Aorta (tissue), 5 donors: ENCODE data around the gene RESP18. TPM values are rescaled to one million over a fixed set of nuclear protein-coding genes. Genes with fewer than 3 reads are reported as not detected.

Source experiments
- ATAC-seq: fragments of 200-7000 bp; cut with Tn5 transposase; one replicate; pipeline ENCODE4 v1.9.1; 2022; ENCODE audit warnings: moderate library complexity; ENCODE audit not compliant: low FRiP score
- DNase-seq, 2 donors: peaks; one replicate each; pipeline ENCODE4 v3.0.0-alpha.2; 2020
- H3K27ac ChIP-seq, 2 donors: one replicate each; pipeline ENCODE4 v1.5.1; 2013; ENCODE audit warnings: low read length in 2 of 2, mild to moderate bottlenecking in 2 of 2, moderate library complexity in 2 of 2, control low read depth in 1 of 2, inconsistent platforms in 1 of 2, low read depth in 1 of 2
- H3K27me3 ChIP-seq, 2 donors: one replicate each; pipeline ENCODE4 v1.6.1; 2013; ENCODE audit warnings: control low read depth in 1 of 2, low read length in 1 of 2, mild to moderate bottlenecking in 1 of 2, moderate library complexity in 1 of 2; ENCODE audit not compliant: insufficient read depth in 2 of 2, control insufficient read depth in 1 of 2
- H3K36me3 ChIP-seq, 2 donors: one replicate each; pipeline ENCODE4 v1.6.1; 2013; ENCODE audit warnings: control low read depth in 1 of 2, low read length in 1 of 2, mild to moderate bottlenecking in 1 of 2; ENCODE audit not compliant: insufficient read depth in 2 of 2, control insufficient read depth in 1 of 2
- H3K4me1 ChIP-seq, 2 donors: one replicate each; pipeline ENCODE4 v1.6.1; 2013; ENCODE audit warnings: low read length in 2 of 2, control low read depth in 1 of 2, mild to moderate bottlenecking in 1 of 2, moderate library complexity in 1 of 2; ENCODE audit not compliant: insufficient read depth in 2 of 2, control insufficient read depth in 1 of 2
- H3K4me3 ChIP-seq, 2 donors: one replicate each; pipeline ENCODE4 v1.5.1; 2013; ENCODE audit warnings: low read length in 2 of 2, control low read depth in 1 of 2, mild to moderate bottlenecking in 1 of 2
- H3K9me3 ChIP-seq: one replicate; pipeline ENCODE4 v1.6.1; 2013; ENCODE audit warnings: mild to moderate bottlenecking, low read length; ENCODE audit not compliant: control insufficient read depth
- WGBS, 2 donors: extraction: QIAGEN DNeasy Blood & Tissue Kit; methylation state at CpG; one replicate each; pipeline ENCODE4 v1.1.7; 2013; 5-methylcytosine and 5-hydroxymethylcytosine counted together
- intact Hi-C, 2 donors: fragments of 100-400 bp; cut with DNase I; formaldehyde crosslinking; loops; one replicate each; pipeline versions ENCODE4 v1.14.2 to v1.15.0; 2022
- microRNA-seq, 2 donors: library from miRNA; unstranded; fragments of <30 nt; microRNA quantifications; one replicate each; pipeline ENCODE4 v1.2.0, GENCODE V29; 2020
- polyA plus RNA-seq, 2 donors: library from polyadenylated mRNA; stranded (reverse); fragments of 200-250 nt; gene quantifications; one replicate each; pipeline ENCODE4 v1.2.3, GENCODE V29; 2013
- total RNA-seq, 2 donors: library from RNA; stranded (reverse); fragmentation: NEBNext Ultra II Directional; extraction: Animal tissue kit (Norgen Biotek cat#: 25700); gene quantifications; one replicate each; pipeline ENCODE4 v1.2.1, GENCODE V29; 2021
- donor health status: healthy with polysubstance abuse.
- donor health status: Bipolar disorder and iron deficiency.
- donor health status: DM: no; HTN: no; CAD: no.
- donor health status: DM: no; HTN: no; CAD: no.
- donor health status: DM: yes; HTN: yes; CAD: no.

The RESP18 gene
- total and polyA plus RNA-seq, 4 donors = not detected

DNA sequence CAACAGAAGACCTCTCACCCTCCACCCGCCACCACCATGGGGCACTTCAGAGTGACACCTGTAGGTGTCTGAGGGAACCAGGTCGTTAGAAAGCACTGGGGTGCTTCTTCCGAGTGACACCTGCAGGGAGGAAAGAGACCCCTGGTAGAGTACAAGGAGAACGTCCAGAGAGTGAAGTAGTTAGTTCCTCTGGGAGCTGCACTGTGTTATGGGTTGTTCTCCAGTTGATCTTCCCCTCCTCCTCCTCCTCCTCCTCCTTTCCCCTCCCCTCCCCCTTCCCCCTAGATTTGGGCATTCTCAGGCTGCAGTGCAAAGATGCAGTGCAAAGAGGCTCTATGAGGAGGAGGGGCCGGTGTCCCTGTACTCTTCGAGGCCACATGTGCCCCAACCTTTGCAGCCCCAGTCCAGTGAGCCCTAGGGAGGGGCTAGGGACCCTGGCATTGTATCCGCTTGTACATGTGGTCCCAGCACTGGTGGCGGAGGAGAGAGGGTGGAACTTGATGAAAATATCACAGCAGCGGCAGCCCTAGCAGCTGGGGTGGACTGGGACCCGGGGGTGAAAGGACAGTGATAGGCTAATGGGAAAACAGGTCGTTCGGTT, 52.5 kb downstream of the RESP18 start:
- Histone ChIP-seq H3K36me3 (peaks cover 0 to 6% of the 10 kb centered on the region in 2 donors), H3K27me3 (no peaks in the 10 kb centered on the region), H3K9me3 (no peaks in the 10 kb centered on the region), H3K4me1 (peaks cover 0 to 4% of the 10 kb centered on the region in 2 donors), H3K27ac (peak overlapping the region in 1 of 2 donors; percentile 46), H3K4me3 (peak overlapping the region; percentile 45 to 46)
- WGBS, 2 donors = 29 to 30% methylated on average over 12 of the region's 12 CpGs
- DNase-seq (peak in 1 of 2 donors; percentile 68), ATAC-seq (no peak)
- intact Hi-C loops = loop anchor here (1.0 to 2.0 kb wide), 3 partner anchors 9 to 51 kb away; partner anchors contain the start of genes ANKZF1 (in 1 of the 2), ATG9A (in 1 of the 2), TUBA4A (in 1 of the 2) and TUBA4B (in 1 of the 2)

GRCh38 chr2:219279151-219279915, 53.2 kb downstream of the RESP18 start, which contains the start of gene DNAJB2:
DNAJB2 (plus strand) TSS chr2:219279366; CDS start chr2:219279834, 468 bp downstream.
- H3K36me3 ChIP-seq = peaks cover 0 to 3% of the 10 kb centered on the region in 2 donors
- ATAC-seq (peak; percentile 97), DNase-seq (peak; percentile 100)
- peak within 1 kb of the TSS; percentile 53 to 76 for H3K27ac ChIP-seq
- H3K27me3 ChIP-seq = no peaks in the 10 kb centered on the region
- H3K4me1 ChIP-seq = peaks cover 0 to 4% of the 10 kb centered on the region in 2 donors
- no peaks in the 10 kb centered on the region for H3K9me3 ChIP-seq
- H3K4me3 ChIP-seq = peak within 1 kb of the TSS; percentile 45 to 46
- intact Hi-C loops = loop anchor here (1.0 to 2.0 kb wide), 3 partner anchors 10 to 50 kb away; partner anchors contain the start of genes ANKZF1 (in 1 of the 2), ATG9A (in 1 of the 2), TUBA4A (in 1 of the 2) and TUBA4B (in 1 of the 2)
- WGBS, 2 donors = 0 to 1% methylated on average over 48 to 65 of the region's 65 CpGs

- intact Hi-C loops = loop anchor here (1.0 to 2.0 kb wide), 4 partner anchors 11 to 49 kb away; partner anchors contain the start of genes ANKZF1 (in 1 of the 2), ATG9A (in 1 of the 2), TUBA4A (in 1 of the 2) and TUBA4B (in 1 of the 2)
- Histone ChIP-seq H3K36me3 (peaks cover 0 to 3% of the 10 kb centered on the region in 2 donors), H3K9me3 (no peaks in the 10 kb centered on the region), H3K4me3 (peak overlapping the region in 1 of 2 donors; percentile 22), H3K27me3 (no peaks in the 10 kb centered on the region), H3K27ac (peak overlapping the region; percentile 53 to 76), H3K4me1 (peaks cover 0 to 4% of the 10 kb centered on the region in 2 donors)
- no peak for ATAC-seq
- 14% methylated on average over 9 of the region's 9 CpGs for WGBS, 2 donors
- no peak for DNase-seq
Observed at GRCh38 chr2:219278655-219279150, 53.8 kb downstream of the RESP18 start.

DNA sequence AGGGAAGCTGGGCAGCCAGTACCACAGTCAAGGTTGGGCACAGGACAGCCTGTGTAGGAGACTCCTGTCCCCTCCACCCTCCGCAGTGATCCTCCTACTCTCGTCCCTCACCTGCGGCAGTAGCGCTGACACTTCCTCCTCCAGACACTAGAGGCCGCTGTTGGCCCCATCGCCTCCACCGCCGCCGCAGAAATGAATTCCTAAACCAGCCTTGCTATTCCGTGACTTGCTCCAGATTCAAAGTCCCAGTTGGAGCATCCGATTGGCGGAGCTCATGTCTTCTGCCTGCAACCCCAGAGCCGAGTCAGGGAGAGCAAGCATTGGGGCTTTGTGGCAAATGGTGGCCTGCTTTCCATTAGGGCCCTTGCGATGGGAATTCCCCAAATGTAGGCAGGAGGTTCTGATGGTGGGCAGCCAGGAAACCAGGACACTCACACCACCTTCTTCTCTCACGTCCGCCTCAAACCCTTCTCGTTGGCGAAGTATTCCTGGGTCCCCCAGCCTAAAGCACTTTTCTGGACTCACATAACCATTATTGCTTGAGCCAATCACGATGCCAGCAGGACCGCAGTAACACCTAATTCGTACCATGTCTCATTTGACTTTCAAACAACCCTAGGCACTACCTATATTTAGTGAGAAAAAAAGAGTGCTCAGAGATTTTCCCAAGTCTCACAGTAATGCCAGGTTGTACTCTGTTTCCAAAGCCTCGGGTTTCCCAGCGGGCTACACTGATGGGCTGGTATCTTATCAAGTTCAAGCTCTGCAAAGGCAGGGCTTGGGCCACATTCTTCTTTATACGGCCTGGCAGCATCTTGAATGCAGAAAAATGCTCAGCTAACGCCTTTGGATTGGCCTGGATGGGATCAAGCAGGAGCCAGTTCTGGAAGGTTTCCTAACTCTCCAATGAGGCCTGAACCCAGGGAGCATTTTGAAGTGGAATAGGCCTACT, 54.6 kb downstream of the RESP18 start:
- Histone ChIP-seq H3K9me3 (no peaks in the 10 kb centered on the region), H3K27ac (peak overlapping the region; percentile 53 to 76), H3K4me1 (peaks cover 0 to 4% of the 10 kb centered on the region in 2 donors), H3K27me3 (no peaks in the 10 kb centered on the region), H3K4me3 (no peak overlapping the region), H3K36me3 (no peaks in the 10 kb centered on the region)
- intact Hi-C loops = loop anchor here (1.0 to 2.0 kb wide), 3 partner anchors 16 to 25 kb away; partner anchors contain the start of genes TUBA4A (in 1 of the 2) and TUBA4B (in 1 of the 2)
- ATAC-seq = peak; percentile 72
- peak; percentile 82 to 92 for DNase-seq
- 23% methylated on average over 25 of the region's 25 CpGs for WGBS, 2 donors

Small RNA genes lying within 50 kb of the gene (microRNA-seq; reads per million reads assigned to microRNA genes)
- gene MIR153-1 = 0 to 0.99 reads per million in 2 donors

Other genes starting within 250 kb of the RESP18 start
- gene NHEJ1, start 171.9 kb downstream of the RESP18 start, total RNA-seq = 1 to 10 TPM; 6.8 to 9.8 TPM
- 1 to 10 TPM; 8.1 to 8.9 TPM for gene NHEJ1, start 171.9 kb downstream of the RESP18 start, polyA plus RNA-seq
- gene SLC23A3, start 162.7 kb downstream of the RESP18 start, total RNA-seq = 1 to 10 TPM; 3.5 to 7.3 TPM
- 1 to 10 TPM; 1.6 to 4.7 TPM for gene SLC23A3, start 162.7 kb downstream of the RESP18 start, polyA plus RNA-seq
- gene CNPPD1, start 155.8 kb downstream of the RESP18 start, total RNA-seq = 10 to 100 TPM; 36.9 to 50.0 TPM
- 10 to 100 TPM; 23.9 to 52.3 TPM for gene CNPPD1, start 155.8 kb downstream of the RESP18 start, polyA plus RNA-seq
- gene RETREG2, start 154.5 kb downstream of the RESP18 start, total RNA-seq = 10 to 100 TPM; 48.0 to 70.6 TPM
- 10 to 100 TPM; 19.3 to 44.2 TPM for gene RETREG2, start 154.5 kb downstream of the RESP18 start, polyA plus RNA-seq
- gene ZFAND2B, start 126.0 kb downstream of the RESP18 start, total RNA-seq = 10 to 100 TPM; 40.7 to 43.6 TPM
- 10 to 100 TPM; 30.2 to 73.4 TPM for gene ZFAND2B, start 126.0 kb downstream of the RESP18 start, polyA plus RNA-seq
- 10 to 100 TPM; 16.9 to 28.9 TPM for gene ABCB6, start 113.8 kb downstream of the RESP18 start, total RNA-seq
- 10 to 100 TPM; 16.5 to 72.5 TPM for gene ABCB6, start 113.8 kb downstream of the RESP18 start, polyA plus RNA-seq
- 10 to 100 TPM; 33.9 to 36.3 TPM for gene ATG9A, start 103.1 kb downstream of the RESP18 start, total RNA-seq
- 10 to 100 TPM in 1 of 2 donors, 1 to 10 TPM in 1; 9.6 to 36.6 TPM for gene ATG9A, start 103.1 kb downstream of the RESP18 start, polyA plus RNA-seq
- gene ANKZF1, start 102.9 kb downstream of the RESP18 start, total RNA-seq = 10 to 100 TPM; 21.4 to 55.9 TPM
- gene ANKZF1, start 102.9 kb downstream of the RESP18 start, polyA plus RNA-seq = 100 to 1,000 TPM in 1 of 2 donors, 10 to 100 TPM in 1; 12.9 to 101 TPM
- gene GLB1L, start 87.3 kb downstream of the RESP18 start, total RNA-seq = 1 to 10 TPM; 2.9 to 7.1 TPM
- gene GLB1L, start 87.3 kb downstream of the RESP18 start, polyA plus RNA-seq = 1 to 10 TPM; 2.7 to 3.8 TPM
- 10 to 100 TPM; 19.7 to 22.6 TPM for gene STK16, start 87.3 kb downstream of the RESP18 start, total RNA-seq
- gene STK16, start 87.3 kb downstream of the RESP18 start, polyA plus RNA-seq = 10 to 100 TPM; 26.8 to 37.2 TPM
- not detected for gene TUBA4B, start 79.5 kb downstream of the RESP18 start, total RNA-seq
- gene TUBA4B, start 79.5 kb downstream of the RESP18 start, polyA plus RNA-seq = under 1 TPM in 1 of 2 donors, not detected in 1; 0.28 TPM
- gene TUBA4A, start 78.8 kb downstream of the RESP18 start, total RNA-seq = 10 to 100 TPM; 44.3 to 59.2 TPM
- 10 to 100 TPM; 20.3 to 48.3 TPM for gene TUBA4A, start 78.8 kb downstream of the RESP18 start, polyA plus RNA-seq
- 10 to 100 TPM; 54.4 to 54.7 TPM for gene DNAJB2, start 53.4 kb downstream of the RESP18 start, total RNA-seq
- gene DNAJB2, start 53.4 kb downstream of the RESP18 start, polyA plus RNA-seq = 10 to 100 TPM; 45.0 to 58.6 TPM
- gene PTPRN, start 23.3 kb downstream of the RESP18 start, total RNA-seq = under 1 TPM in 1 of 2 donors, not detected in 1; 0.39 TPM
- not detected for gene PTPRN, start 23.3 kb downstream of the RESP18 start, polyA plus RNA-seq
- 10 to 100 TPM; 40.8 to 60.2 TPM for gene DNPEP, start 55.2 kb upstream of the RESP18 start, total RNA-seq
- gene DNPEP, start 55.2 kb upstream of the RESP18 start, polyA plus RNA-seq = 100 to 1,000 TPM in 1 of 2 donors, 10 to 100 TPM in 1; 64.7 to 127 TPM
- 100 to 1,000 TPM; 282 to 314 TPM for gene DES, start 85.6 kb upstream of the RESP18 start, total RNA-seq
- gene DES, start 85.6 kb upstream of the RESP18 start, polyA plus RNA-seq = 100 to 1,000 TPM in 1 of 2 donors, 10 to 100 TPM in 1; 22.5 to 145 TPM
- gene SPEG, start 102.1 kb upstream of the RESP18 start, total RNA-seq = 100 to 1,000 TPM; 261 to 453 TPM
- gene SPEG, start 102.1 kb upstream of the RESP18 start, polyA plus RNA-seq = 1,000 to 10,000 TPM in 1 of 2 donors, 10 to 100 TPM in 1; 81.6 to 1,108 TPM
- 10 to 100 TPM; 38.5 to 42.3 TPM for gene GMPPA, start 166.1 kb upstream of the RESP18 start, total RNA-seq
- 100 to 1,000 TPM in 1 of 2 donors, 10 to 100 TPM in 1; 17.0 to 135 TPM for gene GMPPA, start 166.1 kb upstream of the RESP18 start, polyA plus RNA-seq
- gene ASIC4, start 181.7 kb upstream of the RESP18 start, total RNA-seq = under 1 TPM; 0.29 to 0.42 TPM
- gene ASIC4, start 181.7 kb upstream of the RESP18 start, polyA plus RNA-seq = under 1 TPM in 1 of 2 donors, not detected in 1; 0.26 TPM
- gene CHPF, start 211.1 kb upstream of the RESP18 start, total RNA-seq = 10 to 100 TPM; 75.7 to 81.2 TPM
- gene CHPF, start 211.1 kb upstream of the RESP18 start, polyA plus RNA-seq = 10 to 100 TPM; 20.0 to 70.6 TPM
- gene TMEM198, start 211.3 kb upstream of the RESP18 start, total RNA-seq = 1 to 10 TPM; 1.7 to 2.3 TPM
- gene TMEM198, start 211.3 kb upstream of the RESP18 start, polyA plus RNA-seq = 1 to 10 TPM in 1 of 2 donors, not detected in 1; 7.4 TPM
- 10 to 100 TPM; 65.3 to 76.7 TPM for gene OBSL1, start 238.8 kb upstream of the RESP18 start, total RNA-seq
- 100 to 1,000 TPM in 1 of 2 donors, 10 to 100 TPM in 1; 17.8 to 243 TPM for gene OBSL1, start 238.8 kb upstream of the RESP18 start, polyA plus RNA-seq
- under 1 TPM; 0.51 to 0.55 TPM for gene INHA, start 239.6 kb upstream of the RESP18 start, total RNA-seq
- 1 to 10 TPM in 1 of 2 donors, not detected in 1; 3.6 TPM for gene INHA, start 239.6 kb upstream of the RESP18 start, polyA plus RNA-seq